Activated CD4-positive, alpha-beta T cell treated with anti-CD3 and anti-CD28 coated beads, Interleukin-2, amount 50 U/mL, for 4 hours (primary cell): ENCODE data around the gene DIPK1A.

ENCODE experiments used
- DNase-seq, 2 experiments: peaks; one replicate each; pipeline ENCODE4 v3.0.0-alpha.2; 2020

The DIPK1A gene

DNA sequence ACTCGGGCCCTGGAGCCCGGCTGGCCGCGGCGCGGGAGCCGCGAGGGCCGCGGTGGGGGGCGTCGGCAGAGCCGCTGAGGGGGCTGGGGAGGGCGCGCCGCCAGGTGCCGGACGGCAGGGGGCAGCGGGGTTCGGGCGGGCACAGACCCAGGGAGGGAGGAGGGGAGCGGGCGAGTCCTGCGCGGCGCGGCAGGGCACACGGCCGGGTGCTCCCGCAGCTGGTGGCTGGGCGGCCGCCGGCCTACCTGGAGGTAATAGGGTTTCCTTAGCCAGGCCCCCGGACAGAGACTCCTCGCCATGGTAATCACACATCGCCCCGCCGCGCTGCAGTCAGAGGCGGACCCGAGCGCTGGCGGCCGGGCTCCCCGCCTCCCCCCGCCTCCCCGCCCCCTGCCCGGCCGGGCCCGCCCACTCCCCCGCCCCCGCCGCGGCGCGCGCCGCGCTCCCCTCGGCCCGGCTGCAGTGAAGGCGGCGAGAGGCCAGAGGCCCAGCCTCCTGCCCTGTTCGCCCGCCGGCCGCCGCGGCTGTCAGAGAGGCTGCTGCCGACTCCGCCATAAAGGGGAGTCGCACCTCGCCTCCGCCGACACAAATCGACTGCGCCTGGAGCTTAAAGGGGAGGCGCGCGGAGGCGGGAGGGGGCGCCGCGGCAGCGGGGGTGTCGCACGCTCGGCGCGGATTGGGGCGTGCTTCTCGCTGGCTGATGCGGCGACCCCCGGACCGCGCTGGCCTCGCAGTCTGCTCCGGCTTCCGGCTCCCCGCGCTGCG lies at the start of gene DIPK1A:
Gene DIPK1A (minus strand): TSS at position 332 of the 765 bp plus-strand sequence. CDS start 33 bp downstream, at position 299.
- peak; percentile 64 to 69 for DNase-seq

DNA sequence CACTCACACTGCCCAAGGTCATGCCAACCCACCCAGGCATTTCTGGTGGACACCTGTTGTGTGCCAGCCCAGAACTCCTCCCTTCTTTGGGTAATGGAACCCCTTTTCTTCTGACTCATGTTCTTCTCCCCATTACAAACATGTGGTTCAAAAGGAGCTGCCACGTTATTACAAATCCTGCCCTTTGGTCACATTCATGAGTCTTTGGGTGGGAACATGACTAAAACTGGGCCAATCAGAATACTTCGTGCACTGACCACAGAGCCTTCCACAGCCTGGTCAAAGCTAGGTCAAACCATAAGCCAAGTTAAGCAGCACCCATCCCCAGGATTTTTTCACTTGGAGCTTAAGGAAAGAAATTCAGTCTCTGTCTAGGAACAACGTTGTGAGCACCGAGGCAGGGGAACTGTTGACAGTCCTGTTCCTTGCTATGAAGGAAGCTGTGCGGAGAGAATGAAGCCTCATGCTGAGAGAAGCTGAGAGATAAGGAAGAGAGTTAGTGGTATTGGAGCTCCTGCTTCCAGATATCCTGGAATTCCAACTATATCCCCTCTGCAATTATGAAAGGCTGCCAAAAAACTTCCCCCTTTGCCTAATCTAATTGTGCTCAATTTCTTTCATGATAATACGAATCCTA lies 46.8 kb upstream of the DIPK1A start:
- DNase-seq = no peak

DNA sequence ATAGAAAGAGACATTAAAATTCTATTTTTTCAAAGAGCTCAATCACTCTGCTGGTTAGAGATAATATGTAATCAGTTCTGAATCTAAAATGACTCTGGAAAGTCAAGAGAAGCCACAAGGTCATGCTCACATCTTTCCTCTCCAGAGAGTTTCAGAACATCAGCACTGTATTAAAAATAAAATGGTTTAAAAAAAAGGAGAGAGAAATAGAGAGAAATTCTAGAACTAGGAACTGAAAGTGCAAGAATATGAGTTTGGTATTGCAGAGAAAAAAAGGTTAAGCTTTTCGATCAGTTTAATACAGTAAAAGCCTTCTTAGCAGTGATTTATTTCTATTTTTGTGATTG lies 44.0 kb upstream of the DIPK1A start:
- DNase-seq = no peak

DNA sequence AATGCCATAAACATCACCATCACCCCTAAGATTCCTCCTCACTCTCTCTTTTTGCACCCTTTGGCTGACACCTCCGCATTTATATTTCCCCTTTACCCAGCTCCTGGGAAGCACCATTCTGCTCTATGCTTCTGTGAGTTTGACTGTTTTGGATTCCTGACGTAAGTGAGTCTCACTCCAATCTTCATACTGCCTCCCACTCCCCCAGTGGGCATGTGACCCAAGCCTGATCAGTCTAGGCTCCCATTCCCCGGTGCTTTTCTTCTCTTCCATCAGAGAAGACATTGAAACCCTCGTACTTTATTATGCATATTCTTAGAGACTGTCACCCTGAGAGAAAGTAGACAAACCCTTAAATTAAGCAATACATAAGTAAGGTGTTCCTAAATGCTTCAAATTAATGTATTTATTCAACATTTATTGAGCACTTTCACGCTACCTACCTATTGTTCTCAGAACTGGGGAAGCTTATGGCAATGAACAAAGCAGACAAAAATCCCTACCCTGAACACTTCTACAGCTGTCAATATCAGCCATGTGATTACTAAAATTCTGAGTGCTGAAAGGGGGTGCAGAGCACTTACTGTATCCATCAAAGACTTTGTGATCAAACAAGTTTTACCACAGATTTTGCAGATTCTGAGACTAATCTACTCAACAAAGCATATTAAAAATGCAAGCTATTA lies 43.4 kb upstream of the DIPK1A start:
- DNase-seq = no peak

DNA sequence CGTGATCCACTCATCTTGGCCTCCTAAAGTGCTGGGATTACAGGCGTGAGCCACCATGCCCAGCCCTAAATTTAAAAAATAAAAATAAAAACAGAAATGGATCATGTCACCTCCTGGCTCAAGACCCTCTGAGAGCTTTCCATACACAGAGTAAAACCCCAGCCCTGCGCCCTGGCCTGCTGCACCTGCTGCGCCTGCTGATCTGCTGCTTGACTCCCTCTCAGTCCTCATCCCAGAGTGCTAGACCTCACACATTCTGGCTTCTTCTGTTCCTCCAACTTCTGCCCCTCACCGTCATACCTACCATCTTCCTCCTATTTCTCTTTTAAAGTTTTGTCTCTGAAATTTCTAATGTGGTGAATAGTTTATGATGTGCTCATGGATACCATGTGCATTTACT lies 42.7 kb upstream of the DIPK1A start:
- no peak for DNase-seq

DNA sequence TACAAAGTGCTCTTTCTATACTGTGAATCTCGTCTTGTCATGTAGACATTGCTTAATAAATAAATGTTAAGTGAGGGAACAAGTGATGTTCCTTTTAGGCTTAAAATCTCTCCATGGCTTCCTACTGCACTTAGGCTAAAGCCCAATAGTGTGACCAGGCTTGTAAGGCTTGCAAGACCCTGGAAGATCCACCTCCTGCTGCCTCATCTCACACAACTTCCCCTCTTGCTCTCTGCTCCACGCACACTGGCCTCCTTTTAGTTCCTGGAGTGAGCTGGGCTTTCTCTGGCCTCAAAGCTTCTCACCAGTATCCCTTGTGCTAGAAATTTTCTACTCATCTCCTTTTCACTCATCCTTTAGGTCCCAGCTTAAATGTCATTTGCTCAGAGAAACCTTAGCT lies 41.5 kb upstream of the DIPK1A start:
- DNase-seq = no peak

DNA sequence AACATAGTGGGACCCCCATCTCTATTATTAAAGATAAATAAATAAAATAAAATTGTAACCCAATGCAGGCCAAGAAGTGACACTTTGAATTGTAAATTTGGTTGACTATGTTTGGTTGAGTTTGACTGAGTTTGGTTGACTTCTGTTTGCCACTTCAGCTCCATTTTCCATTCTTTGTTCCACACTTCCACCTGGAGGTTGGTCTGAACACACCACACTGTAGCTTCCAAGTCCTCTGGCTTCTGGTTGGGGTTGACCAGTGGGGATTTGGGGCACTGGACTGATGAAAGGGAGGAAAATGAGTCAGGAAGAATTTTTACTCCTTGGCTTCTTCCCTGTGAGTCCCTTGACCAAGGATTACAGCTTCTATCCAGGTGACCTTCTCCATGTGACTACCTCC lies 40.6 kb upstream of the DIPK1A start:
- no peak for DNase-seq

DNA sequence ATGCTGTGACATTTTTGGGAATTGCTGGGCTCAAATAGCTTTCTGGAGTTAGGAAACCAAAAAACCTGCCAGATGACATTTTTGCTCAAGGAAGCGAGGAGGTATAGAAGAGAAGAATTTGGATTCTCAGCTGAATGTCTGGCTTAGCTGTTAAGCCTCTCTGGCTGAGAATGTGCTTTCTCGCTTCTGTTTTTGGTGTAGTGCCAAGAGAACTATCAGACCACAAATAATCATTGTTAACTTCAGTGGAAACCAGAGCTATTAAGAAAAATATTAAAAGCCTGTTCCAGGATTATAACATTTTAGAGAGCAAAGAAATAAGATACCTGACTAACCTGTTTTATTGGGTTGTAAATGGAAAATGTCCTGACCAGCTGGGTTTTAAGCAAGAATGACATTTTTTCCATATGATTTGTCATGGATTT lies 39.5 kb upstream of the DIPK1A start:
- no peak for DNase-seq

DNA sequence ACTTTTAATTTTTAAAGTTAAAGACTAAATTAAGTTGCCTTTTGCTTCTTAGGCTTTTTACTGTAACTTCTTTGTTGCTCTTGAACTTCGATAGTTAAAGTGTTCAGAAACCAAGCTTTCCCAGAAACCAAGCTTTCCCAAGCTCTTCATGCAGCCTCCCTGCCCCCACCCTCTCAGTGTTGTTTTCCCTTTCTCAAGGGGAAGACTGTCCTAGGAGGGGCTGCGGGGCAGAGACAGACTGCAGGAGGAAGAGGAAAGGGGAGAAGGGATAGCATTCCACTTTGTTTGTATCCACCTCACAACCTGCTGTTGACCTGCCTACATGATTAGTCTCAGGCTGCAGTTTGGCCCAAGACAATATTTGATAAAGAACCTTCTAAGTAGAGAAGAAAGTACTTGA lies 39.0 kb upstream of the DIPK1A start:
- no peak for DNase-seq

DNA sequence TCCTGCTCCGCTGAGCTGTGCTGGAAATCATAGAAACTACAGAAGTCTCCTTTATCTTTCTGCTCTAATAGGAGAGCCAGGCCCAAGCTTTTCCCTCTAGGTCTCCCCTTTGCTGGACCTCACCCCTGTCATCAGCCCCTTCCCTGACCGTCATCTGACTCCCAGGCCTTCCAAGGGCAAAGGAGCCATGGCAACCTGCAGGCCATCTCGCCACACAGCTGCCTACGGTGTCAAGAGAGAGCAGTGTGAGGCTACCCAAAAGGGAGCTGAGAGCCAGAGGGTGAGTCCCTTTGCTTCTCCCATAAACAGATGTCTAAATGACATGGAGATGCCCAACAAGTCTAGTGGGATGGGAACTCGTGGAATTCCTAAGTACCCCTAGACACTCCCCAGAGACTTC lies 37.6 kb upstream of the DIPK1A start:
- DNase-seq = no peak

DNA sequence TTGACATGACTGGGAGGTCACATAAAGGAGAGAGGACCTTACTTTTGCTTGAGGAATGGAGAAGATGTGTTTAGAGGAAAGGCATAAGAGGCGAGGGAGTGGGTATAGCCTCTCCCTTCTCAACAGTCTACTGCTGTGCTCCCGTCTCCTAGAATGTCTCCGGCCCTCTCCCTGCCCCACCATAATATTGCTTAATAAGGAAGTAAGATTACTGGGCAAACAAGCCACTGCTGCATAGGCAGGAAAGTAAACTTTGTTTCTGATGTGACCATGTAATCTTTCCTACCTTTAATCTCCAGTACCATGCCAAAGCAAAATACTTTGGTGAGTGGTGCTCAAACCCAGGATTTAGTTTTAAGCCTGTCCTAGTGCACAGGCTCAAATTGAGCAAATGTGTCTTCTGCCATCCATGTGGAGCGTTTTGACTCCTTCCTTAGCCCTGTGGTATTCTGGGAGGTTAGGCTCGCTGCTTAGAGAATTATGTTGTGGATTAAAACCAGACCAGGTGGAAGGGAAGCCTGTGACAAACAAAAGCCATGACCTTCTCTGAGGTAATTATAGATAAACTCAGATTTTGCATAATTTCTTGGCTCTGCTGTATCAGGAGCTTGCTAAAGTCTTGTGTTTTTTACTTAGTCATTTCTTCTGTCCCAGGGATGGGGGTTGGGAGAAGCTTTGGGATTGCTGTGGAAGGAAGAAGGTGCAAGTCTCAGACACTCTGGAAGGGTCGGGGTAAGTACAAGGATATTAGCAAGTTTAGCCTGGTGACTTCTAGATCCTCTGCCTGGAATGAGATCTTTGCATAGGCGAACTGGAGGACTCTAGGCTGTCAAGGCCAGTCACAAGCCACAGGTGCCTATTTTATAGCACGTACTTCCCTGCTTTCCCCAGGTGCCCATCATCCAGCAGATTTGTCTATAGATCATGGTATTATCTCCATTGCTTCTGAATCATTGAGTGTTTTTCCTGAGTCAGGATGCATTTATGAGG lies 34.5 kb upstream of the DIPK1A start:
- no peak for DNase-seq

DNA sequence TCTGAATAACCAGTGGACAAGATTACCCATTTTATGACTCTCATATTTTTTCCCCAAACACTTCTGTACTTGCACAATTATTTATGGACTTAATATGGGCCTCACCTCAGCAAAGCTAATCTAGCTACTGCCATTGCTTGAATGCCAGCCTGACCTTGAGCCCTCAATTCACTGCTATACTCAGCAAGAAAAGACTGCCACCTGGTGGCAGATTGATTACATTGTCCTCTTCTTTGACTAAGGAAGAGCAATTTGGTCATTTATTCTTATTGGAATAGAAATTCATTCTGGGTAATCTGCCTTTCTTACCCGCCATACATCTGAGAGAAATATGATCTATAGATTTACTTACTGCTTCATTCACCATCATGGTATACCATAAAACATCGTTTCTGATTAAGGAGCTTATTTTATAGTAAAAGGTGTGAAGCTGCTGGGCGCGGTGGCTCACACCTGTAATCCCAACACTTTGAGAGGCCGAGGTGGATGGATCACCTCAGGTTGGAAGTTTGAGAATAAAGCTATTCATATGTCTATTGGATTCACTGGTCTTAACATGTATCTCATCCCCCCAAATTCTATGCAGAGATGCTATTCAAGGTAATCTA lies 32.9 kb upstream of the DIPK1A start:
- DNase-seq = peak; percentile 55 to 61

DNA sequence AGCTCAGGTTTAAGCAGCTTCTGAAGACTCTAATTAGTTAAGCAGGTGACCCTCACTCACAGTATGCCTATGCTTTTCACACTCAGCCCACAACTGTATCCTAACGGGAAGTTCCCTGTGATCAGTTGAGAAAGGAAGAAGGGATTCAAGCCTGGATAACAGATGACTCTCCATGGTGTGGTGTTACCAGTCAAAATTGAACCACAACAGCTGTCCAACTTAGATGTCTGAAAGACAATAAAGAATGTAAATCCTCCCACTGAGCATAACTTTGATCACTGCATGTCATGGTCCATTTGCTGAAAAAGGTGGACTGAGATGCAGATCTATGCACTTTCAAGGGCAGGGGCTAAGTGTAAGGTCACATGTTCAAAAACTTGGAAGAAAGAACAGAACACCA lies 32.3 kb upstream of the DIPK1A start:
- DNase-seq = no peak

DNA sequence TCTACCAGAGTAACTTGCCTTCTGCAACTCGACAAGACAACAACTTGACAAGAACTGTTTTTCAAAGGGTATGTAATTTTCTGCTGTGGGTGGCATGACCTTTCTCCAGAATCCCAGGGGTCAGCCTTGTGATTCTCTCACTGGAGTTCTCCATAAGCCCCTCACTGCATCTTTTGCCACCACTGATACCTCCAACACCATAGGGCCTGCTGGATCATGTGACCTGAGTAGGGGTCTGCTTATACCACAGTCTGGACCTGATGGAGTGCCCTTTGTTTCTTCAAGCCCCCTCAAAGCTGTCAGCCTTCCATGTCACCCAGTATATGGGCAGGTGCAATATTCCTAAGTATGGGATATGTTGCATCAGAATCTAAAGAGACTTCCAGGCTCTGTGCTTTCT lies 31.6 kb upstream of the DIPK1A start:
- no peak for DNase-seq

DNA sequence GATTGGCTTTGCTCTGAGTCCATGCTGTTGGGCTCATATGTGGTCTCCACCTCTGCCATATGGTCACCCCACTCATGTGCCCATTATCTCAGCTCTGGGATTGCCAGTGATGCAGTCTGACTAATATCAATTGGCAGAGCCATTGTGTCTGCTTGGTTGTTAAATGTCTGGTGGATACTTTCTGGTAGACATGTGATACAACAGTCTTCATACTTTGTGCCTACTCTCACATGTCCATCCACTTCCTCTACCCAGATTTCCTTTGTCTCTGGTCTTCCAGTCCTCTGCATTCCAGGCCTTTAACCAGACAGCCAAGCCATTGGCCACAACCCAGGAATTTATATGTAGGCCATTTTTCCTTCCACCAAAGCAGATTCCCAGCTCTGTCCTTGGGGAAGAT lies 30.8 kb upstream of the DIPK1A start:
- no peak for DNase-seq

DNA sequence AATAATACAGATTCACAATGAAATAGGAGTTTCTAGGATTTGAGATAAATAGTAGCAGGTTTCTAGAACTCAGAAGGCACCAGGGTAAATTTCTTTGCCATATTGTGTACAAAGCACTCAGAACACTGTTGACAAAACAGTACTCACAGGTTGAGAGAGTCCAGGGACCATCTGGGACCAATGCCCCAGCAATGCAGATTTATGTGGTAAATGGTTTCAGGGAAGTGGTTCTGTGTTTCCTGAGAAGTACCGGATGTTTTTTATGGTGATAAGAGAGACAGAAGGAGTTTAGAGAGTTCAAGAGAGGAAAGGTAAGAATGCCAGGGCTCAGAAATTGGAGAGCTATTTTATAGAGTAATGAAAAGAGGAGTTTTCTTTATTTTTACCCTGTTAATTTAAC lies 29.6 kb upstream of the DIPK1A start:
- DNase-seq = no peak

DNA sequence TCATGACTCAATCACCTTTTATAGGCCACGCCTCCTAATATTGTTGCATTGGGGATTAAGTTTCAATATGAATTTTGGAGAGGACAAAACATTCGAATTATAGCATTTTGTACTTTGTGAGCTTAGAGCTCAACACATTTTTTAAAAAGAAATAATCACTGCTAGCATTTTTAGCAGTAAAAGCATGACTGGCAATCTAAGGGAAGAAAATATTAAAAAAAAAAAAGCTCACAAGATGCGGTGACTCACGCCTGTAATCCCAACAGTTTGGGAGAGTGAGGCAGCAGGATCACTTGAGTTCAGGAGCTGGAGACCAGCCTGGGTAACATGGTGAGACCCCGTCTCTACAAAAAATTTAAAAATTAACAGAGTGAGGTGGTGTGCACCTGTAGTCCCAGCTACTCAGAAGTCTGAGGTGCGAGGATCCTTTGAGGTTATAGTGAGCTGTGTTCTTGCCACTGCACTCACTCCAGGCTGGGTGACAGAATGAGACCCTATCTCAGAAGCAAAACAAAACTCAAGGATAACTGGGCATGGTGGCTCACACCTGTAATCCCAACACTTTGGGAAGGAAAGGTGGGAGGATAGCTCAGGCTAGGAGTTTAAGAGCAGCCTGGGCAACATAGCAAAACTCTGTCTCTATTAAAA lies 28.8 kb upstream of the DIPK1A start:
- DNase-seq = no peak

DNA sequence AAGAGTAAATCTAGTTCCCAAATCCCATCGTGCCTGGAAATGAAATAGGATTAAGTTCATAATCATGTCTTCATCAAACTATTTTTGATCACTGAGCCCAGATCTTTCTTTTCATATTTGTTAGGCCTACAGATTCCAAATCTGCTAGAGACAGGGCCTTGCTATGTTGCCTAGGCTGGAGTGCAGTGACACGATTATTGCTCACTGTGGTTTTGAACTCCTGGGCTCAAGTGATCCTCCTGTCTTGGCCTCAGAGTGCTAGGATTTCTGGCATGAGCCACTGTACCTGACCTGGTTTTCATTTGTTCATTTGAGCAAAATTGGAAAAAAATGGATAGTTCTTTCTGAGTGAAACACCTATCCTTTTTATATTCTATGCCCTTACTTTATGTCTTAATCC lies 28.0 kb upstream of the DIPK1A start:
- no peak for DNase-seq

DNA sequence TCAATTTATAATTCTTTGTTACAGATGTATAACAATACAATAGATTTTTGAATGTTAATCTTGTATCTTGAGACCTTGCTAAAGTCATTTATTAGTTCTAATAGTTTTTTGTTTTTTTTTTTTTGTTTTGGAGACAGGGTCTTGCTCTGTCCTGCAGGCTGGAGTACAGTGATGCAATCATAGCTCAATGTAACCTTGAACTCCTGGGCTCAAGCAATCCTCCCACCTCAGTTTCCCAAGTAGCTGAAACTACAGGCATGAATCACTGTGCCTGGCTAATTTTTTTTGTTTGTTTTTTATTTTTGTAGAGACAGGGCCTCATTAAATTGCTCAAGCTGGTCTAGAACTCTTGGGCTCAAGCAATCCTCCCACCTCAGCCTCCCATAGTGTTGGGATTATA lies 26.2 kb upstream of the DIPK1A start:
- no peak for DNase-seq

DNA sequence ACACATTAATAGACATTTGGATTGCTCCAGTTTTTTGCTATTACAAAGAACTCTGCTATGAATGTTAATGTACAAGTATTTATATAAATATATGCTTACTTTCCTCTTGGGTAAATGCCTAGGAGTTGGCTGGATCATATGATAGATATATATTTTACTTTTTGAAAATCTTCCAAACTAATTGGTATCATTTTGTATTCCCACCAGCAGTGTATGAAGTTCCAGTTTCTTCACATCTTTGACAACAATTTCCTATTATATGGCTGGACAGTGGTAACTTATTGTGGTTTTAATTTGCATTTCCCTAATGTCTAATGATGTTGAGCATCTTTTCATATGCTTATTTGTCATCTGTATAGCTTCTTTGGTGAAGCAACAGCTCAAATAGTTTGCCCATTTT lies 23.8 kb upstream of the DIPK1A start:
- DNase-seq = no peak

DNA sequence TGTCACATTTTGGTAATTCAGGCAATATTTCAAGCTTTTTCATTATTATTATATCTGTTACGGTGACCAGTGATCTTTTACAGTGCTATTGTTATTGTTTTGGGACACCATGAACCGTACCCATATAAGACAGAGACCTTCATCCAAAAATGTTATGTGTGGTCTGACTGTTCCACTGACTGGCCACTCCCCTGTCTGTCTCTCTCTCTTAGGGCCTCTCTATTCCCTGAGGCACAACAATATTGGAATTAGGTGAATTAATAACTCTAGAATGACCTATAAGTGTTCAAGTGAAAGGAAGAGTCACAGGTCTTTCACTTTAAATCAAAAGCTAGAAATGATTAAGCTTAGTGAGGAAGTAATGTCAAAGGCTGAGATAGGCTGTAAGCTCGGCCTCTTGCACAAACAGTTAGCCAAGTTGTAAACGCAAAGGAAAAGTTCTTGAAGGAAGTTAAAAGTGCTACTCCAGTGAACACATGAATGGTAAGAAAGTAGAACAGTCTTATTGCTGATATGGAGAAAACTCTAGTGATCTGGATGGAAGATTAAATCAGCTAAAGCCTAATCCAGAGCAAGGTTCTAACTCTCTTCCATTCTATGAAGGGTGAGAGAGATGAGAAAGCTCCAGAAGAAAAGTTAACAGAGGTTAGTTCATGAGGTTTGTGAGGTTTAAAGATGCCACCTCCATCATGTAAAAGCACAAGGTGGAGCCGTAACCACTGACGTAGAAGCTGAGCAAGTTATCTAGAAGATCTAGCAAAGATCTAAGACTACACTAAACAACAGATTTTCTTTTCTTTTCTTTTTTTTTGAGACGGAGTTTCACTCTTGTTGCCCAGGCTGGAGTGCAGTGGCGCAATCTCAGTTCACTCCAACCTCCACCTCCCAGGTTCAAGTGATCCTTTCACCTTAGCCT lies 19.7 kb upstream of the DIPK1A start:
- peak; percentile 21 to 23 for DNase-seq
